ENCODE measurements around the gene TXLNB.

Gene TXLNB

GRCh38 chr6:139291813-139292619, at the start of gene TXLNB:
Gene TXLNB (minus strand): TSS chr6:139291998. CDS start chr6:139288899, 3,099 bp downstream.
- no peak for DNase-seq

- no peak for DNase-seq
Observed at GRCh38 chr6:139341060-139341459, 49.3 kb upstream of the TXLNB start.

DNA sequence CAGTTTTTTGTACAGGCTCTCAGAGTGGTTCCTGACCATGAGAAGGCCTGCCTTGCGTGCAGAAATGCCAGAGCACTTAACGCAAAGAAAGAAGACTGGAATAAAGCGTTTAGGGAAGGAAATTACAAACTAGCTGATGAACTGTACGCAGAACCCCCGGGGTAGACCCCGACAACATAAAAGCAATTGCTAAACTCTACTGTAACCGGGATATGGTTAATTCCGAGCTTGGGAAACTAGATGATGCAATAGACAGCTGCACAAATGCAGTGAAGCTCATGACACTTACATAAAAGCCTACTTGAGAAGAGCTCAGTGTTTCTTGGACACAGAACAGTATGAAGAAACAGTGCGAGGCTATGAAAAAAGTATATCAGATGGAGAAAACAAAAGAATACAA, 47.0 kb upstream of the TXLNB start:
- no peak for DNase-seq

DNA sequence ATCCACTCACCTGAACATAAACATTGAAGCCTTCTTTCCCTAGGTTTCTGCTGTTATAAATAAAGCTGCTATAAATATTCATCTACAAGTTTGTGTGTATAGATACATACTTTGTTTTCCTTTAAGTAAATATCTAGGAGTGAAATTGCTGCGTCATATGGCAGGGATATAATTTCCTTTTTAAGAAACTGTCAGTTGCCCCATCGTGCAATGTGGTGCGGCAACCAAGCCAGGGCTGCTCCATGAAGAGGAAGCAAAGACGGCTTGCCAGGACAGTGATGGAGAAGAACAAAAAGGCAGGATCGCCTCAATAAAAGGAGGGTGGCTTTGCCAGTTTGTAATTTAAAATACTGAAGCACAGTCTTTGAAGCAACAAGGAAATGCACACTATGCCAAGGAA, 46.0 kb upstream of the TXLNB start:
- no peak for DNase-seq

- DNase-seq = no peak
Observed at GRCh38 chr6:139337001-139337400, 45.2 kb upstream of the TXLNB start.

- peak; percentile 14 for DNase-seq
Observed at GRCh38 chr6:139336488-139336887, 44.7 kb upstream of the TXLNB start.

GRCh38 chr6:139335447-139336210, 43.8 kb upstream of the TXLNB start:
- no peak for DNase-seq

DNA sequence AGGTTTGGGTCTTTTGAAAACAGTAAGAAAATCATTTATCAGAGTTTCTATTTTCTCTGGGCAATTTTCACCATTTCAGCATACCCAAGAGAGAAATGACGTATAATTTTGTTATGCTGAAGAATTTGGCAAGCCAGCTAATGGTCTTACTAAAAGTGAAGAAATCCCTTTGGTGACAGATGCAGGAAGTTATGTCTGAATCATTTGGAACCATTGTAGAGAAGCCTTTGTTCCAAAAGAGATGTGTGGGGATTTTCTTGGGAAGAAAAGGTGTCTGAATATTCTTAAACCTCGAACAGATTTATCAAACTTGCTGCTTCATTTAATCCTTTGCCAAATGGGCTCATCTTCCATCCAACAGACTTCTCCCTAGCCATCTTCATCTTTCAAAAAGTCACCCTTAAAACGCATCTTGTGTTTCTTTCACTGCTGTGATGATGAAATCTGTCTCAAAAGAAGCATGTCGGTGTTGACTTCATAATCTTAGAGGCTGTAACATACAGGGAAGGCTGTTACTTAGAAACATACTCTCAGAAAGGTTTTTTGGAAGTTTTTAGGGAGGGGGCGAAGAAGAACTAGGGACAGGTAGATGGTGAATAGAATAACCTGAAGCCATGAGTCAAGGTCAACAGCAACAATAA, 43.1 kb upstream of the TXLNB start:
- DNase-seq = no peak

GRCh38 chr6:139330826-139331500, 39.2 kb upstream of the TXLNB start:
- no peak for DNase-seq

- DNase-seq = no peak
Observed at GRCh38 chr6:139330306-139330705, 38.5 kb upstream of the TXLNB start.

GRCh38 chr6:139329224-139329623, 37.4 kb upstream of the TXLNB start:
- no peak for DNase-seq

DNA sequence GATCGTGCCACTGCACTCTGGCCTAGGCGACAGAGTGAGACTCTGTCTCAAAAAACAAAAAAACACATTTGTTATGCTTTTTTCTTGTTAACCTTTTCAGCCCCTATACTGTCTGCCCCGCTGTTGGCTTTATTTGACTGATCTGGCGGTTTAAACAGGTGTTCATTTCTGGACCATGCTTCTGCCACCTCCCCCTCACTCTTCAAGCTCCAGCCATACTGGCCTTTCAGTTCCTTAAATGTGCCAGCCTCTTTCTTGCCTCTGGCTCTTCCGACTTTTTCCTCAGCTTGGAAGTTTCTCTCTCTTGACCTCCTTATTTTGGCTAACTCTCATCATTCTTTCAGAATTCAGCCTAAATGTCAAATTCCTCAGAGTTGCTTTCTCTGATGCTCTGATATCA, 35.2 kb upstream of the TXLNB start:
- no peak for DNase-seq

DNA sequence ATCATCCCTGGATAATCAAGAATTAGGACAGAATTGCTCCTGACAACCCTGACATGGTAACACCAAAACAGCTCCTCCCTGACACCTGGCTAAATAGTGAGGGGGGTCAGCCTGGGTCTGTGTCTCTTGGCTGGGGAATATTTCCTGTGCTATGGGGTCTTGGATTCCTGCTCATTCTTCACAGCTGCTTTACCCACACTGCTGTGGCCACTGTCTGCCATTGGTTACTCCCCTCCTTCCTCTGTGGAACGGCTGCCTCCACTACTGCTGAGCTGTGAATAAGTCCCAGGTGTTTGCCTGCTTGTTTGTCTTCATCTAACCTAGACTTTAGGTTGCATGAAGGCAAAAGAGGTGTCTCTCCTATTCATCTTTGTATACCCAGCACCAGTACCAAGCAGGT, 33.9 kb upstream of the TXLNB start:
- no peak for DNase-seq

DNA sequence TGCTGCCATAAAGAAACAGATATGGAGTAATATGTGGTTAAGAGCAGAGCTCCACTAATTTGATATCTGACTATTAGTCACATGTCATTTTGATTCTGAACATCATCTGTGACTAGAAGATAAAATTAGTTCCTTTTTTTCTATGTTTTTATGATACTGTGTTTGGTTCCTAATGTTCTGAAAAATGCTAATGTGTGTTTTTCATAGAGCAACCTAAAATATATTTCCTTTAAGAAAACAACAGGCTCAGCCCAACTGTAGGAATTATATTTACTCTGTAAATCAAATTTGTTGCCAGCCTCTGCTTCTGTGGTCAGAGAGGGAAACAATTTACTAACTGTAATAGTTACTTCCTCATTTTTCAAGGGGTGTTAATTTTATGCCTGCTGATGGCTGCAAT, 33.3 kb upstream of the TXLNB start:
- no peak for DNase-seq

DNA sequence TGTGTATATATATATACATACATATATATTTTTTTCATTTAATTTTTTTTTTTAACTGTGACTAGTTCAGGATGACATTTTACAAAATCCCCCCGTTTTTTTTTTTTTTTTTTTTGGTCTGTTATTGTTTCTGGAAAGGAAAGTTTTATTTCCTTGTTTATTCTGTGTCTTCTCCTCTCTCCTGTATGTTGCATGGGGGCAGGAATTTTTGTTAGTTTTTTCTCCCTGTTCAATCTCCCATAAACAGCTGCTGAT, 32.4 kb upstream of the TXLNB start:
- DNase-seq = no peak

GRCh38 chr6:139323511-139324300, 31.9 kb upstream of the TXLNB start:
- no peak for DNase-seq

DNA sequence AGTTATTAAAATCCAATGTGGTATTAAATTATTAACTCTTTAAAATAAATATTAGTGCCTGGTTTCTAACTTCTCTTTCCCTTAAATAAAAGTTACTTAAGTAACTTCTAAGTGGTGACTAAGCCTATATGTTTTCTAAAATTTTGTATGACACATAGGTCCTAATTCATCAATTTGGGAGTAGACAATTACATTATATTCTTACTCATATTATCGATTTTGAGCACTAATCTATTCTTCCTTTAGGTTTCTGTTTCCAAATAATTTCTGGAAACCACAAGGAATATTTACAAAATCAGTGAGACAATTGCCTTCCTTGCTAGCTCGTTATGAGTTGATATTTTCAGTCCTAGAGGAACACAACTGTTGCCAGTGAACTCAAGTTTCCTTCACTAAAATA, 28.3 kb upstream of the TXLNB start:
- no peak for DNase-seq

GRCh38 chr6:139316622-139317317, 25.0 kb upstream of the TXLNB start:
- no peak for DNase-seq

DNA sequence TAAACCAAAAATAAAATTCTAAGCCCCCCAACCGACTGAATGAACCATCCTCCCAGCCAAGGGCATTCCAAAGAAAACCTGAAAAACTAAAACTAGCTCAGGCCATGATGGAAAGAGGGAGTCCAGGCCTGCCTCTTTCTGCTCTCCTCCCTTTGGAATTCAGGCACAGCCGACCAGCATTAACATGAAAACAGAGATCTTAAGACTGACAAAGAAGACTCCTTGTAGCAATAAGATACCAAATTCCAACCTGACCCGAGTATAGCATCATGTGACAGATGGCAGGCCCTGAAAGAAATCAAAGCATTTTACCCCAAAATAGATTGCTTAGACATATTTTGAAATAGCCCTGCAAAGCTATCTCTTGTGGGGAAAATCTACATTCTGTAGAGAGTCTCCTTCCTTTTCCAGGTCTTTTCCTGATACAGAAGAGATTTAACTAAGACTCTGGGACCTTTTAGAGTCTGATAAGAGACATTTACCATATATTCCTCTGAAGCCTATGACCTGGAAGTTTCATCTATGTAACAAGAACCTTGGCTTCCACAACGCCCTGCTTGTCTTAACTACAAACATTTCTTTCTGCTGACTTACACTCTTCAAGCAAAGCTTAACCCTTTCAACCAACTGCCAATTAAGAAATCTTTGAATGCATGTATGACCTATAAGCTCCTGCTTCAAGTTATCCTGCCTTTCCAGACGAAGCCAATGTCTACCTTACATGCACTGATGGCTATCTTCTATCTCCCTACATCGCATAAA, 22.2 kb upstream of the TXLNB start:
- DNase-seq = no peak

DNA sequence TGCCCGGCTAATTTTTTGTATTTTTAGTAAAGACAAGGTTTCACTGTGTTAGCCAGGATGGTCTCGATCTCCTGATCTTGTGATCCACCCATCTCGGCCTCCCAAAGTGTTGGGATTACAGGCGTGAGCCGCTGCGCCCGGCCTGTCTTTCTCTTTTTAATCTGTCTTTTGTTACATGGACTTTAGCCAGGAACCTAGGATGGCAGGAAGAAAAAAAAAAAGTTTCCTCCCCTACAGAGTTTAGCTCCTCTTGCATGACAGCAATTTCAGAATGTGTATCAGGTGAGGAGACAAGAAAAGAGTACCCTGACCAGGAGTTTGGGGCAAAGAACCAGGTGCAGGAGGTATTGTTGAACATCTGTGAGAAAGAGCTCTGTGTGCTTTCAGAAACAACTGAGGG, 21.4 kb upstream of the TXLNB start:
- no peak for DNase-seq

- no peak for DNase-seq
Observed at GRCh38 chr6:139311831-139312230, 20.0 kb upstream of the TXLNB start.
